PFSK-1 (cell line): Measurements from ENCODE around the gene NCF4.

Experiments used
- FOXP2 ChIP-seq: optimal IDR thresholded peaks from 2 replicates; pipeline ENCODE3; 2011; ENCODE audit warnings: borderline replicate concordance, control low read depth, inconsistent platforms; ENCODE audit not compliant: insufficient read depth; ENCODE audit errors: extremely low read length, extremely low read depth
- POLR2AphosphoS5 ChIP-seq: IDR thresholded peaks from 2 replicates; pipeline ENCODE4 v1.6.1; 2012; ENCODE audit warnings: low read depth, mild to moderate bottlenecking, control low read depth, low read length, moderate library complexity
- SIN3A ChIP-seq: IDR thresholded peaks from 2 replicates; pipeline ENCODE4 v1.6.1; 2012; ENCODE audit warnings: mild to moderate bottlenecking, low read length, moderate library complexity, borderline replicate concordance; ENCODE audit not compliant: insufficient read depth
- TAF1 ChIP-seq: IDR thresholded peaks from 2 replicates; pipeline ENCODE4 v1.6.1; 2012; ENCODE audit warnings: low read length, control low read depth, borderline replicate concordance; ENCODE audit not compliant: insufficient read depth
- TF ChIP-seq, protein P1 (sequence below), 2 experiments: IDR thresholded peaks; 2 replicates each; pipeline versions ENCODE4 v1.6.1 to v1.8.0; 2011 to 2012; ENCODE audit warnings: low read depth in 2 of 2, low read length in 2 of 2, control low read depth in 1 of 2, inconsistent platforms in 1 of 2, mild to moderate bottlenecking in 1 of 2, moderate library complexity in 1 of 2; ENCODE audit not compliant: insufficient read depth in 1 of 2

NCF4 gene

GRCh38 chr22:36912694-36913426, 52.1 kb downstream of the NCF4 start:
- no peak for TF ChIP-seq SIN3A
- no peak for TF ChIP-seq POLR2AphosphoS5
- TF ChIP-seq TAF1: no peak
- TF ChIP-seq, protein P1, sequence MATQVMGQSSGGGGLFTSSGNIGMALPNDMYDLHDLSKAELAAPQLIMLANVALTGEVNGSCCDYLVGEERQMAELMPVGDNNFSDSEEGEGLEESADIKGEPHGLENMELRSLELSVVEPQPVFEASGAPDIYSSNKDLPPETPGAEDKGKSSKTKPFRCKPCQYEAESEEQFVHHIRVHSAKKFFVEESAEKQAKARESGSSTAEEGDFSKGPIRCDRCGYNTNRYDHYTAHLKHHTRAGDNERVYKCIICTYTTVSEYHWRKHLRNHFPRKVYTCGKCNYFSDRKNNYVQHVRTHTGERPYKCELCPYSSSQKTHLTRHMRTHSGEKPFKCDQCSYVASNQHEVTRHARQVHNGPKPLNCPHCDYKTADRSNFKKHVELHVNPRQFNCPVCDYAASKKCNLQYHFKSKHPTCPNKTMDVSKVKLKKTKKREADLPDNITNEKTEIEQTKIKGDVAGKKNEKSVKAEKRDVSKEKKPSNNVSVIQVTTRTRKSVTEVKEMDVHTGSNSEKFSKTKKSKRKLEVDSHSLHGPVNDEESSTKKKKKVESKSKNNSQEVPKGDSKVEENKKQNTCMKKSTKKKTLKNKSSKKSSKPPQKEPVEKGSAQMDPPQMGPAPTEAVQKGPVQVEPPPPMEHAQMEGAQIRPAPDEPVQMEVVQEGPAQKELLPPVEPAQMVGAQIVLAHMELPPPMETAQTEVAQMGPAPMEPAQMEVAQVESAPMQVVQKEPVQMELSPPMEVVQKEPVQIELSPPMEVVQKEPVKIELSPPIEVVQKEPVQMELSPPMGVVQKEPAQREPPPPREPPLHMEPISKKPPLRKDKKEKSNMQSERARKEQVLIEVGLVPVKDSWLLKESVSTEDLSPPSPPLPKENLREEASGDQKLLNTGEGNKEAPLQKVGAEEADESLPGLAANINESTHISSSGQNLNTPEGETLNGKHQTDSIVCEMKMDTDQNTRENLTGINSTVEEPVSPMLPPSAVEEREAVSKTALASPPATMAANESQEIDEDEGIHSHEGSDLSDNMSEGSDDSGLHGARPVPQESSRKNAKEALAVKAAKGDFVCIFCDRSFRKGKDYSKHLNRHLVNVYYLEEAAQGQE (IDR thresholded peaks at IDR 0.05; ENCODE audit: insufficient read depth in 1 of 2, low read depth in 2 of 2, low read length in 2 of 2): no peak
- TF ChIP-seq FOXP2: no peak

DNA sequence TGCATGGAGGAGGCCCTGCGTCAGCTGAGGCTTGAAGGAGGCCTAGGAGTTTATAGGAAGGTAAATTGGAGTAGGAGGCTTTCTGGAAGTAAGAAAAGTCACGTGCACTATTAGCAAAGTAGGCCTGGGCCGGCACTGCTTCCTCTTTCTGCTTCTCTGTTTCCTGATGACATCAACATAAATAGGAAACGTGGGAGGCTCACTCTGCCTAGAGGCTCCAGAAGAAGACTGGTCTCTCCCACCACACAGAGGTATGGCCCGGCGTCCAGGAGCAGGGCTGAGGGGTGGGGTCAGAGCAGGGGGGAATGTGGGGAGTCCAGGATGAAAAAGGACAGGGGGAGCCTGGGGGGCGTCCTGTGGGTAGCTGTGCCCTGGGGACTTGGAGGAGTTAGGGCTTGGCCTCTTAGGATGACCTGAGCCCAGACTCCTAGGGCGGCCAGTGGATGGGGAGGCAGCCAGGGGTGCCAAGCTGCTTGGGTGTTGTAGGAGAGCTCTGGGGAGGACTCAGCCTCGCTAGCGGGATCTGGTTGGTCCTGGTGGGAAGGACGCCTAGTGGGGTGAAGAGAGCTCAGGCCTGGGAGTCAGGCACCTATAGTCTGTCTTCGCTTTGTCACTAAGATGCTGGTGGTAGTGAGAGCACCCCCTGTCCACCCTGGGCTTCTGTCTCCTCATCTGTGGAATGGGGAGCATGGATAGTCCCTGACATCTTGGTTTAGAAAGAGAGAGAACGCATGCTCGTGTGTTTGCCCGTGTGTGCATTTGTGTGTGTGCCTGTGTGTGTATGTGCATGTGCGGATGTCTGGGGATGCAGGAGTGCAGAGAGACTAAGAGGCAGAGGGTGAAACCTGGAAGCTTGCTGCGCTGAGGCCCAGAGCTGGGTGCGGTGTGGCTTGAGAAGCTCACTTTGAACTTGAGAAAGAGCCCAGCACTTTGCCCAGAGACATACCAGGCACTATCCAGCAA, 52.9 kb downstream of the NCF4 start, which contains the start of gene CSF2RB:
Gene CSF2RB (plus strand): TSS at position 202 of the 963 bp plus-strand sequence. CDS start 8,580 bp downstream, outside the sequence.
- TF ChIP-seq TAF1 (no peak), FOXP2 (no peak), POLR2AphosphoS5 (no peak), SIN3A (no peak)
- TF ChIP-seq, protein P1 (IDR thresholded peaks at IDR 0.05; ENCODE audit: insufficient read depth in 1 of 2, low read depth in 2 of 2, low read length in 2 of 2): no peak

DNA sequence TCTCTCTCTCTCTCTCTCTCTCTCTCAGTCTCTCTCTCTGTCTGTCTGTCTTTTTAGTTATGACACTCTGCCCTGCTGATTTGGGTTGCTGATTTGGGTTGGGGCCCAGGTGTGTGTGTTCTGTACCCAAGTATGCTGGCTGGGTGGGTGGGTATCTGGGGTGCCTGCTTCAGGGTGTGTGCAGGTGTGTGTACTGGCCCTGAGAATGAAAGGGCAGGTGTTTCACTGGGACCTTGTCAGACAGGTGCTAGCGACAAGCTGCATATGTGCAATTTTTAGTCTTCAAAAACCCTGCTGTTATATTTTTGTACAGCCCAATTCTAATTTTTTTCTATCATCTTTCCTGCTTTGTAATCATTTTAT, 53.6 kb downstream of the NCF4 start:
- no peak for TF ChIP-seq TAF1
- TF ChIP-seq, protein P1 (IDR thresholded peaks at IDR 0.05; ENCODE audit: insufficient read depth in 1 of 2, low read depth in 2 of 2, low read length in 2 of 2): no peak
- TF ChIP-seq SIN3A: no peak
- TF ChIP-seq FOXP2: no peak
- TF ChIP-seq POLR2AphosphoS5: no peak

- no peak for TF ChIP-seq TAF1
- no peak for TF ChIP-seq POLR2AphosphoS5
- no peak for TF ChIP-seq SIN3A
- TF ChIP-seq FOXP2: no peak
- TF ChIP-seq, protein P1 (IDR thresholded peaks at IDR 0.05; ENCODE audit: insufficient read depth in 1 of 2, low read depth in 2 of 2, low read length in 2 of 2): no peak
These were observed 55.2 kb downstream of the NCF4 start for GRCh38 chr22:36916034-36916433.
